Karpas-422 (cell line): ENCODE results near the gene DCTN2. TPM values are rescaled to one million over a fixed set of nuclear protein-coding genes. Genes with fewer than 3 reads are reported as not detected.

Experiments used
- DNase-seq: peaks from one replicate; pipeline ENCODE4 v3.0.0-alpha.2; 2015
- H2AFZ ChIP-seq: fragments of 200-600 bp; sonication (generic); 2 replicates; pipeline ENCODE4 v1.6.1; 2014; ENCODE audit warnings: antibody characterized with exemption, low read length, mixed read lengths
- H3K27ac ChIP-seq: fragments of 200-600 bp; sonication (generic); 2 replicates; pipeline ENCODE4 v1.5.1; 2014; ENCODE audit warnings: mild to moderate bottlenecking, low read length, moderate library complexity
- H3K27me3 ChIP-seq: fragments of 200-600 bp; sonication (generic); 2 replicates; pipeline ENCODE4 v1.6.1; 2014; ENCODE audit warnings: low read length, mixed read lengths
- H3K36me3 ChIP-seq: fragments of 200-600 bp; sonication (generic); 2 replicates; pipeline ENCODE4 v1.6.1; 2014; ENCODE audit warnings: low read length, mixed read lengths; ENCODE audit not compliant: insufficient read depth
- H3K4me1 ChIP-seq: fragments of 200-600 bp; sonication (generic); 2 replicates; pipeline ENCODE4 v1.6.1; 2014; ENCODE audit warnings: mild to moderate bottlenecking, low read length, mixed read lengths
- H3K4me2 ChIP-seq: fragments of 200-600 bp; sonication (generic); 2 replicates; pipeline ENCODE4 v1.6.1; 2014; ENCODE audit warnings: low read length, low read depth, mild to moderate bottlenecking; ENCODE audit not compliant: poor library complexity, severe bottlenecking
- H3K4me3 ChIP-seq: fragments of 200-600 bp; sonication (generic); 2 replicates; pipeline ENCODE4 v1.5.1; 2014; ENCODE audit warnings: mild to moderate bottlenecking, antibody characterized with exemption, low read length, mixed read lengths
- H3K79me2 ChIP-seq: fragments of 200-600 bp; sonication (generic); 2 replicates; pipeline ENCODE4 v1.6.1; 2014; ENCODE audit warnings: mild to moderate bottlenecking, low read length, mixed read lengths
- H3K9ac ChIP-seq: fragments of 200-600 bp; sonication (generic); 2 replicates; pipeline ENCODE4 v1.6.0; 2014; ENCODE audit warnings: low read length
- H3K9me2 ChIP-seq: fragments of 200-600 bp; sonication (generic), shearing (Covaris generic); replicated peaks from 2 replicates; pipeline ENCODE4 v1.6.0; 2014; ENCODE audit warnings: mild to moderate bottlenecking, low read length, moderate library complexity; ENCODE audit not compliant: insufficient read depth
- H3K9me3 ChIP-seq: fragments of 300-700, 200-600 bp; sonication (generic); 2 replicates; pipeline ENCODE4 v1.6.1; 2014; ENCODE audit warnings: low read length, mixed read lengths
- H4K20me1 ChIP-seq: fragments of 200-600 bp; sonication (generic); 2 replicates; pipeline ENCODE4 v1.6.1; 2014; ENCODE audit warnings: mild to moderate bottlenecking, antibody characterized with exemption, low read length, low read depth; ENCODE audit not compliant: insufficient read depth
- total RNA-seq: library from RNA; depleted of rRNA; stranded (reverse); fragments of >200 nt; shearing (Covaris generic); gene quantifications from 2 replicates; pipeline ENCODE4 v1.2.3, GENCODE V29; 2014; ENCODE audit warnings: low replicate concordance

The DCTN2 gene
- total RNA-seq, 1 experiment from 2014 or later, result 77.9 TPM

GRCh38 chr12:57586832-57587429, 39.9 kb upstream of the DCTN2 start:
- Histone ChIP-seq H3K4me1 (peaks cover 11% of the 10 kb centered on the region), H3K9me3 (no peaks in the 10 kb centered on the region), H3K79me2 (peaks cover 8% of the 10 kb centered on the region), H3K9me2 (no peaks in the 10 kb centered on the region), H3K4me3 (no peak overlapping the region), H3K36me3 (peaks cover 19% of the 10 kb centered on the region), H3K27me3 (no peaks in the 10 kb centered on the region), H3K27ac (no peak overlapping the region), H3K9ac (no peak overlapping the region), H2AFZ (no peak overlapping the region), H3K4me2 (no peak overlapping the region), H4K20me1 (no peaks in the 10 kb centered on the region)
- no peak for DNase-seq

GRCh38 chr12:57586128-57586527, 39.1 kb upstream of the DCTN2 start:
- Histone ChIP-seq H2AFZ (no peak overlapping the region), H4K20me1 (no peaks in the 10 kb centered on the region), H3K4me1 (peaks cover 7% of the 10 kb centered on the region), H3K4me3 (no peak overlapping the region), H3K36me3 (peaks cover 24% of the 10 kb centered on the region), H3K9ac (no peak overlapping the region), H3K9me3 (no peaks in the 10 kb centered on the region), H3K27me3 (no peaks in the 10 kb centered on the region), H3K27ac (no peak overlapping the region), H3K4me2 (no peak overlapping the region), H3K9me2 (no peaks in the 10 kb centered on the region), H3K79me2 (peaks cover under 1% of the 10 kb centered on the region; the same call in 1 of the 2 replicates)
- DNase-seq, result no peak

- Histone ChIP-seq H3K4me3 (no peak overlapping the region), H3K4me1 (no peaks in the 10 kb centered on the region), H4K20me1 (no peaks in the 10 kb centered on the region), H3K79me2 (no peaks in the 10 kb centered on the region), H3K9me2 (no peaks in the 10 kb centered on the region), H3K27me3 (no peaks in the 10 kb centered on the region), H3K9me3 (no peaks in the 10 kb centered on the region), H3K36me3 (peaks cover 27% of the 10 kb centered on the region), H3K9ac (no peak overlapping the region), H2AFZ (no peak overlapping the region), H3K27ac (no peak overlapping the region), H3K4me2 (no peak overlapping the region)
- DNase-seq, result no peak
Observed at GRCh38 chr12:57585156-57585555, 38.2 kb upstream of the DCTN2 start.

DNA sequence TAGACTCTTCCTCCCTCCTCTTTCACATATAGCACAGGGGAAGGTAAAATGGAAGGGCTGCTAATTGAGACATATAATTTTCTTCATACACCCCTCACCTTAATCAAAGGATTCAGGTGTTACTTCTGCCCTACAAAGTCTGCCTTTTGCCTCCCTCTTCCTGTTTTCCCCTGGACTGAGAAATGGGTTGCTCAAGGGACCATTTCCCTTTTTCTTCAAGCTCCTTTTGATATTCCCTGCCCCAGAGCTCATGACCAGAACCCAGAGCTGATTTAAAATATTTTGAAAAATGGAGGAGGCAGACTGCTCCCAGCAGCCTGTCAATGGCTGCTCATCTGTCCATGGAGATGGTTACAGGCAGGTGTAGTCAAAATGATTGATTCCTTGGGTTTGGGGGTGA, 37.7 kb upstream of the DCTN2 start:
- H3K79me2 ChIP-seq, result no peaks in the 10 kb centered on the region
- no peak overlapping the region for H3K9ac ChIP-seq
- no peaks in the 10 kb centered on the region for H3K9me3 ChIP-seq
- no peak overlapping the region for H3K4me2 ChIP-seq
- peaks cover 27% of the 10 kb centered on the region for H3K36me3 ChIP-seq
- H3K4me1 ChIP-seq, result no peaks in the 10 kb centered on the region
- no peak for DNase-seq
- H2AFZ ChIP-seq, result no peak overlapping the region
- H3K27ac ChIP-seq, result no peak overlapping the region
- H3K27me3 ChIP-seq, result no peaks in the 10 kb centered on the region
- H4K20me1 ChIP-seq, result no peaks in the 10 kb centered on the region
- no peak overlapping the region for H3K4me3 ChIP-seq
- H3K9me2 ChIP-seq, result no peaks in the 10 kb centered on the region

- no peaks in the 10 kb centered on the region for H3K9me3 ChIP-seq
- no peak overlapping the region for H2AFZ ChIP-seq
- no peak overlapping the region for H3K9ac ChIP-seq
- no peaks in the 10 kb centered on the region for H3K27me3 ChIP-seq
- H3K36me3 ChIP-seq, result peaks cover 34% of the 10 kb centered on the region
- DNase-seq, result no peak
- no peaks in the 10 kb centered on the region for H3K79me2 ChIP-seq
- H4K20me1 ChIP-seq, result no peaks in the 10 kb centered on the region
- H3K4me3 ChIP-seq, result no peak overlapping the region
- H3K4me1 ChIP-seq, result no peaks in the 10 kb centered on the region
- H3K4me2 ChIP-seq, result no peak overlapping the region
- H3K27ac ChIP-seq, result no peak overlapping the region
- no peaks in the 10 kb centered on the region for H3K9me2 ChIP-seq
Observed at GRCh38 chr12:57584050-57584449, 37.1 kb upstream of the DCTN2 start.

- Histone ChIP-seq H2AFZ (no peak overlapping the region), H3K27ac (no peak overlapping the region), H3K27me3 (no peaks in the 10 kb centered on the region), H3K4me3 (no peak overlapping the region), H3K9me3 (no peaks in the 10 kb centered on the region), H3K4me2 (no peak overlapping the region), H3K9ac (no peak overlapping the region; the same call in 1 of the 2 replicates), H3K36me3 (peaks cover 34% of the 10 kb centered on the region), H4K20me1 (no peaks in the 10 kb centered on the region), H3K9me2 (no peaks in the 10 kb centered on the region), H3K79me2 (no peaks in the 10 kb centered on the region), H3K4me1 (no peaks in the 10 kb centered on the region)
- DNase-seq, result peak; percentile 94
Observed at GRCh38 chr12:57583008-57583831, 36.2 kb upstream of the DCTN2 start.

DNA sequence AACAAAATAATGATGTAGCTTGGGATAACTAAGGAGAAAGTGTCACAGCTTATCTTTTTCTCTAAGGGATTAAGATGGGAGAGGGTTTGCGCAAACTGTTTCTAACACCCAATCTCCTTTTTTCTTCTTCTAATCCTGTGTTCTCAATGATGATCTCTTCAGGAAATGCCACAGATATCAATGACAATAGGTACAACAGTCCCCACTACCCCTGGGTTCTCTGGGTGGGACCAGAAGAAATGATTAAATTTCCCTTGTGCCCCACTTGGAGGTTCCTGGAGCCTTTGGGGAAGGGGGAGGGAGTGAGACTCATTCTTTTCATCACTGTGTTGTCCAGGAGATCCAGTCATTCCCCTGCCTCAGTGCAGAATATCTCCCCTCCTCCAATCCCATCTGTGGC, 35.4 kb upstream of the DCTN2 start:
- no peaks in the 10 kb centered on the region for H4K20me1 ChIP-seq
- peaks cover 34% of the 10 kb centered on the region for H3K36me3 ChIP-seq
- H3K4me2 ChIP-seq, result no peak overlapping the region
- H3K9ac ChIP-seq, result no peak overlapping the region
- no peaks in the 10 kb centered on the region for H3K9me3 ChIP-seq
- no peak overlapping the region for H3K4me3 ChIP-seq
- H3K9me2 ChIP-seq, result no peaks in the 10 kb centered on the region
- no peak overlapping the region for H3K27ac ChIP-seq
- no peak for DNase-seq
- H3K27me3 ChIP-seq, result no peaks in the 10 kb centered on the region
- no peaks in the 10 kb centered on the region for H3K4me1 ChIP-seq
- H3K79me2 ChIP-seq, result no peaks in the 10 kb centered on the region
- no peak overlapping the region for H2AFZ ChIP-seq

GRCh38 chr12:57581802-57582201, 34.8 kb upstream of the DCTN2 start:
- no peak overlapping the region for H2AFZ ChIP-seq
- DNase-seq, result no peak
- no peaks in the 10 kb centered on the region for H3K79me2 ChIP-seq
- H3K4me3 ChIP-seq, result no peak overlapping the region
- no peaks in the 10 kb centered on the region for H3K27me3 ChIP-seq
- no peaks in the 10 kb centered on the region for H3K9me2 ChIP-seq
- no peaks in the 10 kb centered on the region for H3K4me1 ChIP-seq
- peaks cover 35% of the 10 kb centered on the region for H3K36me3 ChIP-seq
- no peak overlapping the region for H3K4me2 ChIP-seq
- no peaks in the 10 kb centered on the region for H3K9me3 ChIP-seq
- no peak overlapping the region for H3K27ac ChIP-seq
- H3K9ac ChIP-seq, result no peak overlapping the region
- no peaks in the 10 kb centered on the region for H4K20me1 ChIP-seq
